Measurements from ENCODE around the gene SEPTIN3. TPM values are rescaled to one million over a fixed set of nuclear protein-coding genes. Genes with fewer than 3 reads are reported as not detected.

SEPTIN3 gene
- total RNA-seq, 2 experiments from 2014 or later, result 1.8 to 2.2 TPM

DNA sequence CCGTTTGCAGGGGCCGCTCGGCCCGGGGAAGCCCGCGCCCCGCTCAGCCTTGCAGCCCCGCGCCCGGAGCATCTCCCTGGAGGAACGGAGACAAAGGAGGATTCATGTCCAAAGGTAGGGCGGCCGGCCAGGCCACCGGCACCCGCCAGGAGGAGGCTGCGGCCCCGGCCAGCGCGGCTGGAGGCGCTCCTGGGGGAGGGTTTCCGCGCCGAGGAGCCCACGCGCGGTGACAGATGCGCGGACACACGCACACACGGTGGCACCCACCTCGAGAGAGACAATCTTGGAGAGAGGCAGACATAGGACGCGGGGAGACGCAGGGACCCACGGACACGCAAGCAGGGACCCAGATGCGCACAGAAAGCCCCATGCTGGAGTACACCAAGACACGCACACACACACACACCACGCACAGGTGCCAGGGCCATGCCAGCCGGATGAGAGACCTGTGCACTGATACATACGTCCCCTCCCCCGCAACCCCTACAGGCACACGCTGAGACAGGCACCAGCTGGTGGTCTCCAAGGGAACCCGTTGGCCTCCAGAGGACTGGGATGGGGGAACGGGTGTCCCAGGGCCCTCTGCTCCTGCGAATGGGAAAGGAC is 7.8 kb downstream of the SEPTIN3 start:
- intact Hi-C loops (cut with DNase I, micrococcal nuclease), result loop anchor here in 1 of 2 experiments (1.0 kb wide), 1 partner anchor 93 kb away; the partner anchor contains the start of gene NAGA
- H3K4me3 Mint-ChIP-seq, result no peak overlapping the region
- no peaks in the 10 kb centered on the region for H3K36me3 Mint-ChIP-seq (ENCODE audit: low read depth)
- ChIA-PET POLR2A (no interaction called here), CTCF (no interaction called here)
- H3K27me3 Mint-ChIP-seq, result peaks cover 39% of the 10 kb centered on the region
- H3K27ac Mint-ChIP-seq, result no peak overlapping the region
- peaks cover 11% of the 10 kb centered on the region for H3K4me1 Mint-ChIP-seq
- DNase-seq (peak; percentile 37), ATAC-seq (peak; percentile 23)
- no peaks in the 10 kb centered on the region for H3K9me3 Mint-ChIP-seq (ENCODE audit: low read depth)

DNA sequence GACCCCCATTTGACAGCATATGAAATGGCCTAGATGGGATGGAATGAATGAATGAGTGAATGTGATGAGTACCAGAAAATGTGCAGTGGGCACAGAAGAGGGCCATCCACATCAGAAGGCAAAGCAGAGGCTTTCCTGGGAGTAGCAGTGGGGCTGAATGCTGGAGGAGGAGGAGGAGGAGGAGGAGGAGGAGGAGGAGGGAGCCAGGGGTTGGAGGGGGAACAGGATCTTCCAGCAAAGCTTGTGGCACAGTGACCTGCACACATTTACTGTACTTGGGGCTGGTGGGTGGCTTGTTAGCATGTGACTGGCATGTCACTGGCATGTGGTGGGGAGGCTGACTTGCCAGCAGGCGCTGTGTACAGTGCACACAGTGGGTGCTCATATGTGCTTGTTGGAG is 9.5 kb downstream of the SEPTIN3 start:
- Mint-ChIP-seq H3K9me3 (ENCODE audit: low read depth) (no peaks in the 10 kb centered on the region), H3K36me3 (ENCODE audit: low read depth) (no peaks in the 10 kb centered on the region), H3K4me3 (no peak overlapping the region), H3K4me1 (peaks cover 11% of the 10 kb centered on the region), H3K27me3 (peaks cover 34% of the 10 kb centered on the region), H3K27ac (no peak overlapping the region)
- DNase-seq (no peak), ATAC-seq (no peak)
- ChIA-PET CTCF (interaction anchor here (0.5 kb wide), 1 partner anchor 52 kb away, joined by 3 read pairs; no protein-coding TSS in a partner anchor), POLR2A (no interaction called here)
- intact Hi-C loops (cut with DNase I, micrococcal nuclease), result no loop called here

DNA sequence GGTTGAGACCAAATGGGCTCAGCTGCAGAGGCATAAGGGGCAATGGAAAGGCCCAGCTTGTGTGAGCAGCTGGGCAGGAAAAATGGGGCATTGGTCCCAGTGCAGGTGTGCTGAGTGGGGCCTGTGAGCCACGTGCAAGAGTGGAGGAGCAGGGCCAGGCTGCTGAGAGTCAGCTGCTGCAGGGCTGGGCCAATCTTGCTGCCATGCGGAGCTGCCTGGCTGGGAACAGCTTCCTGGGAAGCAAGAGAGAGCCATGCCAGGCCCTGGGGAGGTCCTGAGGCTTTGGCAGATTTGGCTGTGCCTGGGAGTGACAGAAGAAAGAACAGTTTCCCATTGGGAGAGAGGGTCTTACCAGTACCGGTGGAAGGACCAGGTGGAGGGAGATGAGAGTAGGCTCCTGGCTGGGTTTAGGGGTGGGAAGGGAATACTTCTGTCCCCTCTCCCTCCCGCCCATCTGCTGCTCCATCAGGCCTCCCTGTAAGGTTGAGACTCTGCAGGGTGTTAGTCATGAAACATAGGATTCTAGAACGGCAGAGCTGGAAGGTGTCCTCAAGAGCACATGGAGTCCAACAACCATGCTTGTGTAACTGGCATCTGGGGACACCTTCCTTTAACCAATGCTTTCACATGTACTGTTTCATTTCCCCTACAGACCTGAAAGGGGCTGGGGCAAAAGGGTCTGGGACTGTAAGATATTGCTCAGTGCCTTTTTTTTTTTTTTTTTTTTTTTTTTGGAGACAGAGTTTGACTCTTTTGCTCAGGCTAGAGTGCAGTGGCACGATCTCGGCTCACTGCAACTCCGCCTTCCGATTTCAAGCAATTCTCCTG is 10.4 kb downstream of the SEPTIN3 start:
- Mint-ChIP-seq H3K27me3 (peaks cover 30% of the 10 kb centered on the region), H3K4me3 (no peak overlapping the region), H3K9me3 (ENCODE audit: low read depth) (no peaks in the 10 kb centered on the region), H3K4me1 (peaks cover 11% of the 10 kb centered on the region), H3K36me3 (ENCODE audit: low read depth) (no peaks in the 10 kb centered on the region), H3K27ac (no peak overlapping the region)
- ChIA-PET CTCF (interaction anchor here (0.6 kb wide), 1 partner anchor 96 kb away, joined by 4 read pairs; no protein-coding TSS in a partner anchor), POLR2A (no interaction called here)
- DNase-seq (no peak), ATAC-seq (no peak)
- intact Hi-C loops (cut with DNase I, micrococcal nuclease), result no loop called here

DNA sequence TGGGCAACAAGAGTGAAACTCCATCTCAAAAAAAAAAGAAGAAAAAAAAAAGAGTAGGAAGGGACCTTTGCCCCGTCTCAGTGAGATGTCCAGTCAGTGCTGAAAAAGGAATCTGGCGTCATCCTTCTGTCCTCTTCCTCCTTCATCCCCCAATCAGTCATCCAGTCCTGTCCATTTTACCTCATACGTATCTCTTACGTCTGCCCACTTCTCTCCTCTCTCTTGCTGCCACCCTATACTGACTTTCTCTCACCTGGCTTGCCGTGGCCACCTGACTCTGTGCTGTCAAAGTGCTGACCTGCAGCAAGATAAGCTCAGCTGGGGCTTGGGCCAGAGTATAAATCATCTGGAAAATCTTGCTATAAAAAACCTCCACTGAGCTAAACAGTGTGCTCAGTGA is 13.6 kb downstream of the SEPTIN3 start:
- no peak overlapping the region for H3K4me3 Mint-ChIP-seq
- H3K4me1 Mint-ChIP-seq, result no peaks in the 10 kb centered on the region
- ChIA-PET CTCF (interaction anchor here (1.4 kb wide), 1 partner anchor 15 kb away, joined by 4 read pairs; no protein-coding TSS in a partner anchor), POLR2A (interaction anchor here (1.1 kb wide), 1 partner anchor 43 kb away, joined by 3 read pairs; no protein-coding TSS in a partner anchor)
- no peak overlapping the region for H3K27ac Mint-ChIP-seq
- ATAC-seq, result no peak
- intact Hi-C loops (cut with DNase I, micrococcal nuclease), result no loop called here
- H3K36me3 Mint-ChIP-seq (ENCODE audit: low read depth), result no peaks in the 10 kb centered on the region
- DNase-seq, result no peak
- peaks cover 7% of the 10 kb centered on the region for H3K27me3 Mint-ChIP-seq
- no peaks in the 10 kb centered on the region for H3K9me3 Mint-ChIP-seq (ENCODE audit: low read depth)

DNA sequence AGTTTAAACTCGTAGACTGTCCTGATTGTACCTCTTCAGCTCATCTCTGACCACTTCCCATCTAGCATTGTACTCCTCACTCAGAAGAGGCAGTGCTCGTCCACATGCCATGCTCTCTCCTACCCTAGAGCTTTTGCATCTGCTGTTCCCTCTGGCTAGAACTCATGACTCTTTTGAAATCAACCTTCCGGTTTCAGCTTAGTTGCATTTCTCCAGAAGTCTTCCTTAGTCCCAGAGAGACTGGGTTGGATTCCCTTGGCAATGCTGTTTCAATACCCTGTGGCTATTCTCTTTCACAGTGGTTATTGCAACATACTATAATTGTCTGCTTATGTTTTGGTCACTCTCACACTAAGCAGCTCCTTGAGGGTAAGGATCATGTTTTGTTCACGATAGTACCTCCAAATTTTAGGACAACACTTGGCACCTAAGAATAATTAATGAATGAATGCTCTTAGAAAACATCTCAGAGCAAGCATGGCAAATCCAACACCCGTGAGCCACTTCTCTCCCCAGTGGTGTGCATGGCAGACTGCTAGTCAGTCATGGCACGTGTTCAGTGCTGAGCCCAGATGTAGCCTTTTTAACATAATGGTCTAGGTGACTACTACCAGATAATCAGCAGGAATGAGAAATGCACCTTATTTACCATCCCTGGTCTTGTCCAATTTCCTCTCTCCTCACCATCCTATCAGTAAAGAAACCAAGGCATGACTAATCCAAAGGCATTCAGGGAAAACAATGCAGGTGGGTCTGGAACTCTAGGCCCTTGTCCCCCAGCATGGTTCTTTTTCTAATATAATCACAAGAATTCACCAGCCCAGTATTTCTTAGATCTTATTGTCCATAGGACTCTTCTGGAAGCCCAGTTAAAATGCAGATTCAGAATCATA is 14.5 kb downstream of the SEPTIN3 start:
- Mint-ChIP-seq H3K36me3 (ENCODE audit: low read depth) (no peaks in the 10 kb centered on the region), H3K4me1 (no peaks in the 10 kb centered on the region), H3K27me3 (peaks cover 2% of the 10 kb centered on the region), H3K9me3 (ENCODE audit: low read depth) (no peaks in the 10 kb centered on the region), H3K27ac (no peak overlapping the region), H3K4me3 (no peak overlapping the region)
- POLR2A ChIA-PET, result interaction anchor here (1.1 kb wide), 1 partner anchor 44 kb away, joined by 3 read pairs; no protein-coding TSS in a partner anchor
- CTCF ChIA-PET, result interaction anchor here (1.4 kb wide), 1 partner anchor 16 kb away, joined by 4 read pairs; no protein-coding TSS in a partner anchor
- DNase-seq (no peak), ATAC-seq (no peak)
- intact Hi-C loops (cut with DNase I, micrococcal nuclease), result no loop called here

DNA sequence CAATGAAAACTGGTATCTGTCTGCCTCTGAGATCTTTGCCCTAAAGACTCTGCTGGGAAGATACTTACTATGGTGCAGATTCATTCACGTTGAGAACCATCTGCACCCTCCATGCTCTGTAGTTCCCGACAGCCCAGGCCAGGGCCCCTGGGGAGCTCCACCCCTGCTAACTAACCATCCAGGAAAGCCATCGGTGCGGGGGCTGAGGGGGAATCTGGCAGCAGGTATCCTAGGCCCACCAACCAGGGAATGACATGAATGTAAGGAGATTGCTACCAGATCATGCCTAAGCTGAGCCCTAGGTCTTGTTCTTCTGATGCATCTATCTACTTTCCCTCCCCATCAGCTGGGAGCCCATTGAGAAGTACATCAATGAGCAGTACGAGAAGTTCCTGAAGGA is 18.0 kb downstream of the SEPTIN3 start:
- ChIA-PET POLR2A (no interaction called here), CTCF (interaction anchor here (1.3 kb wide), 1 partner anchor 21 kb away, joined by 4 read pairs; no protein-coding TSS in a partner anchor)
- Mint-ChIP-seq H3K36me3 (ENCODE audit: low read depth) (no peaks in the 10 kb centered on the region), H3K4me1 (no peaks in the 10 kb centered on the region), H3K27ac (no peak overlapping the region), H3K27me3 (no peaks in the 10 kb centered on the region), H3K4me3 (no peak overlapping the region), H3K9me3 (ENCODE audit: low read depth) (no peaks in the 10 kb centered on the region)
- DNase-seq (no peak), ATAC-seq (no peak)
- intact Hi-C loops (cut with DNase I, micrococcal nuclease), result no loop called here

DNA sequence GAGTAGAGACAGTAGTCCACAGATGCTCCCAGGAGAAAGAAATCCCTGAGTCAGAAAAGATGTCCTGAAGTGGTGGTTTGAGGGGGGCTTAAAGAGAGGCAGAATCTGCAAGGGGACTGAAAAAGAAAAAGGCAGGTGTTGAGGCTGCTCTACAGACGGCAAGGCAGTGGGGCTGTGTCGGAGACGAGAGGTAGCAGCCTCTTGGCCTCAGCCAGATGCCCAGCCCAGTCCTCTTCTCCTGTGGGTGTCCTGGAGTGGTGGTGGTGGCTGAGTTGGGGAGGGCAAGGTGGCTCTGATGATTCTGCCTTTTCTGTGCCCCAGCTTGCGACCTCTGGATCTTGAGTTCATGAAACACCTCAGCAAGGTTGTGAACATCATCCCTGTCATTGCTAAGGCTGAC is 20.0 kb downstream of the SEPTIN3 start:
- ATAC-seq (no peak), DNase-seq (no peak)
- Mint-ChIP-seq H3K4me1 (no peaks in the 10 kb centered on the region), H3K9me3 (ENCODE audit: low read depth) (no peaks in the 10 kb centered on the region), H3K36me3 (ENCODE audit: low read depth) (no peaks in the 10 kb centered on the region), H3K27me3 (no peaks in the 10 kb centered on the region), H3K4me3 (no peak overlapping the region), H3K27ac (no peak overlapping the region)
- ChIA-PET CTCF (no interaction called here), POLR2A (no interaction called here)
- intact Hi-C loops (cut with DNase I, micrococcal nuclease), result no loop called here

DNA sequence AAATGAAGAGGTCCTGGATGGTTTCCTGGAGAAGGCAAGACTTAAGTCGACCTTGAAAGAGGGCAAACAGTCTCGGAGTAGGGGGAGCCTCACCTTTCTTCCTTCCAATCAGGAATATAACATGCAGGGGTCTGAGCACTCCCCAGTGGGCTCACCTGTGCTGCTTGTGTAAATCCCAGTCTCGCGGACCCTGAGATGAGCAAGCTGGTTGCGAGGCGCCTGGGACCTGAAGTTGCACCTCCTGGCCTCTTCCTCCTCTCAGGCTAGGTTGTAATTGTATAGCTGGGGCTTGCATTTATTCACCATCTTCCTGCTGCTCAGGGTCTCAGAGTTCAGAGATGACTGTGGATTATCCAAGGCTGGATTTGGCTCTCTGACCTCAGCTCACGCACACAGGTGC is 21.9 kb downstream of the SEPTIN3 start:
- DNase-seq (no peak), ATAC-seq (no peak)
- ChIA-PET CTCF (no interaction called here), POLR2A (interaction anchor here (0.6 kb wide), 1 partner anchor 209 kb away, joined by 4 read pairs; no protein-coding TSS in a partner anchor)
- Mint-ChIP-seq H3K27ac (no peak overlapping the region), H3K4me3 (no peak overlapping the region), H3K36me3 (ENCODE audit: low read depth) (no peaks in the 10 kb centered on the region), H3K9me3 (ENCODE audit: low read depth) (no peaks in the 10 kb centered on the region), H3K27me3 (no peaks in the 10 kb centered on the region), H3K4me1 (no peaks in the 10 kb centered on the region)
- intact Hi-C loops (cut with DNase I, micrococcal nuclease), result loop anchor here in 1 of 2 experiments (10.0 kb wide), 1 partner anchor 84 kb away; the partner anchor contains the start of genes NAGA, PHETA2 and SMDT1

DNA sequence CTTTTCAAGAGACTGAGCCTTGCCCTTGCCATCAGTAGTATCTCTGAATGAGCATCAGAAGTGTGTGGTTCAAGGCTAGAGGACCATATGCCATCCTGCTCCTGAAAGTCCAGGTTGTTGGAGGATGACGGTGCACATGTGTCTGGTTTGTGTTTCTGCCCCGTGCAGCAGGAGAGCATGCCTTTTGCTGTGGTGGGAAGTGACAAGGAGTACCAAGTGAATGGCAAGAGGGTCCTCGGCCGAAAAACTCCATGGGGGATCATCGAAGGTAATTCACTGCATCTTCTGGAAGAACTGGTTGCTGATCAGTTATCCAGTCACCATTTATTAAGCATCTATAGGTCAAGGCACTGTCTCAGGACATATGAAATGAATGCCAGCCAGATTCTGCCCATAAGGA is 23.3 kb downstream of the SEPTIN3 start:
- intact Hi-C loops (cut with DNase I, micrococcal nuclease), result loop anchor here in 1 of 2 experiments (10.0 kb wide), 1 partner anchor 82 kb away; the partner anchor contains the start of genes NAGA, PHETA2 and SMDT1
- H3K27me3 Mint-ChIP-seq, result no peaks in the 10 kb centered on the region
- no peak for DNase-seq
- ATAC-seq, result no peak
- H3K4me3 Mint-ChIP-seq, result no peak overlapping the region
- H3K27ac Mint-ChIP-seq, result no peak overlapping the region
- POLR2A ChIA-PET, result no interaction called here
- H3K36me3 Mint-ChIP-seq (ENCODE audit: low read depth), result no peaks in the 10 kb centered on the region
- no peaks in the 10 kb centered on the region for H3K9me3 Mint-ChIP-seq (ENCODE audit: low read depth)
- CTCF ChIA-PET, result interaction anchor here (0.6 to 0.7 kb wide), 2 partner anchors 232 to 448 kb away, joined by 4 read pairs; no protein-coding TSS in a partner anchor
- H3K4me1 Mint-ChIP-seq, result no peaks in the 10 kb centered on the region

DNA sequence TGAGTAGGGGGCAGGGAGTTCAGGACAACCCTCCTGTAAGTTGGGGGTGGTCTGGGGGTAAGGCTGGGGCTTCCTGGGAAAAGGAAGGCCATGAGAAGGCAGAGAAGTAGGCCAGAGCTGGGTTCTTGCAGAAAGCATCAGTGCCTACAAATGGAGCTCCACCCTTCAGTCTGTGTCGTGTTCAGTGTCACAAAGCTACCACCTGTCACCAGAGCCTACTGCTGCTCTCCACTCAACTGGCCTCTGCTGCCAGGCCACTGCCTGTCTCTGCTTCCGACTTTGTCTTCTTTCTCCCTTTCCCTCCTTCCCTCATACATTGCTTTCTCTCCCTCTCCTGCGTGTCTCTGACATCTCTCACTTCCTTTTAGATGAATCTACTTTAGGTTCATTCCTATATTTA is 26.0 kb downstream of the SEPTIN3 start:
- DNase-seq, result no peak
- Mint-ChIP-seq H3K4me3 (no peak overlapping the region), H3K27me3 (no peaks in the 10 kb centered on the region), H3K4me1 (peaks cover 20% of the 10 kb centered on the region), H3K36me3 (ENCODE audit: low read depth) (peaks cover 5% of the 10 kb centered on the region), H3K9me3 (ENCODE audit: low read depth) (peaks cover 5% of the 10 kb centered on the region), H3K27ac (no peak overlapping the region)
- ChIA-PET POLR2A (no interaction called here), CTCF (interaction anchor here (0.7 kb wide), 1 partner anchor 59 kb away, joined by 3 read pairs; no protein-coding TSS in a partner anchor)
- intact Hi-C loops (cut with DNase I, micrococcal nuclease), result loop anchor here in 1 of 2 experiments (10.0 kb wide), 1 partner anchor 80 kb away; the partner anchor contains the start of genes NAGA, PHETA2 and SMDT1
- no peak for ATAC-seq

DNA sequence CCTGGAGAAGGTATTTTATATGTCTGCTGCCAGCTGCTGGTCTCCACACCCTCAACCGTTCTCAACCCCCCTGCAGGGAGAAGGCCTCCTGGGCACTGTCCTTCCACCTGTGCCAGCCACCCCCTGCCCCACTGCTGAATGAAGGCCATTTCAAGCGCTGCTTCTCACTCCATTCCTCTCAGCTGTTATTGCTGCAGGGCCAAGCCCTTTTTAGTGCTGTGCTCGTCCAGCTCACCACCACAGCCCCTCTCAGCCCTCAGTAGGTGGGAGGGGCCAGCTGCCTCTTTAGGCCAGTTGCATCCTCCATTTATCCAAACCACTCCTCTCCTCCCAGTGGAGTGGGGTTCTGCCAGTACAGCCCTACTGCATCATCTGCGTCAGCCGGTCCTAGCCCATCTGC is 27.6 kb downstream of the SEPTIN3 start:
- Mint-ChIP-seq H3K4me3 (no peak overlapping the region), H3K27ac (no peak overlapping the region), H3K4me1 (peaks cover 20% of the 10 kb centered on the region), H3K9me3 (ENCODE audit: low read depth) (peaks cover 9% of the 10 kb centered on the region), H3K36me3 (ENCODE audit: low read depth) (peaks cover 12% of the 10 kb centered on the region), H3K27me3 (no peaks in the 10 kb centered on the region)
- ATAC-seq, result no peak
- DNase-seq, result no peak
- ChIA-PET POLR2A (no interaction called here), CTCF (interaction anchor here (0.5 to 0.6 kb wide), 4 partner anchors 22 to 190 kb away, joined by 3 to 4 read pairs (median 3); no protein-coding TSS in a partner anchor)
- intact Hi-C loops (cut with DNase I, micrococcal nuclease), result loop anchor here in 1 of 2 experiments (10.0 kb wide), 1 partner anchor 78 kb away; the partner anchor contains the start of genes NAGA, PHETA2 and SMDT1

Data from activated CD4-positive, alpha-beta T cell treated with anti-CD3 and anti-CD28 coated beads for 36 hours (primary cell).